HG02623 (cell line): ENCODE results near the gene HS1BP3.

ENCODE experiments used
- ATAC-seq: cut with Tn5 transposase; IDR thresholded peaks from one replicate; pipeline ENCODE4 v1.9.1; 2021; ENCODE audit warnings: moderate library complexity; ENCODE audit not compliant: unreplicated experiment

HS1BP3 gene, protein sequence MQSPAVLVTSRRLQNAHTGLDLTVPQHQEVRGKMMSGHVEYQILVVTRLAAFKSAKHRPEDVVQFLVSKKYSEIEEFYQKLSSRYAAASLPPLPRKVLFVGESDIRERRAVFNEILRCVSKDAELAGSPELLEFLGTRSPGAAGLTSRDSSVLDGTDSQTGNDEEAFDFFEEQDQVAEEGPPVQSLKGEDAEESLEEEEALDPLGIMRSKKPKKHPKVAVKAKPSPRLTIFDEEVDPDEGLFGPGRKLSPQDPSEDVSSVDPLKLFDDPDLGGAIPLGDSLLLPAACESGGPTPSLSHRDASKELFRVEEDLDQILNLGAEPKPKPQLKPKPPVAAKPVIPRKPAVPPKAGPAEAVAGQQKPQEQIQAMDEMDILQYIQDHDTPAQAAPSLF

DNA sequence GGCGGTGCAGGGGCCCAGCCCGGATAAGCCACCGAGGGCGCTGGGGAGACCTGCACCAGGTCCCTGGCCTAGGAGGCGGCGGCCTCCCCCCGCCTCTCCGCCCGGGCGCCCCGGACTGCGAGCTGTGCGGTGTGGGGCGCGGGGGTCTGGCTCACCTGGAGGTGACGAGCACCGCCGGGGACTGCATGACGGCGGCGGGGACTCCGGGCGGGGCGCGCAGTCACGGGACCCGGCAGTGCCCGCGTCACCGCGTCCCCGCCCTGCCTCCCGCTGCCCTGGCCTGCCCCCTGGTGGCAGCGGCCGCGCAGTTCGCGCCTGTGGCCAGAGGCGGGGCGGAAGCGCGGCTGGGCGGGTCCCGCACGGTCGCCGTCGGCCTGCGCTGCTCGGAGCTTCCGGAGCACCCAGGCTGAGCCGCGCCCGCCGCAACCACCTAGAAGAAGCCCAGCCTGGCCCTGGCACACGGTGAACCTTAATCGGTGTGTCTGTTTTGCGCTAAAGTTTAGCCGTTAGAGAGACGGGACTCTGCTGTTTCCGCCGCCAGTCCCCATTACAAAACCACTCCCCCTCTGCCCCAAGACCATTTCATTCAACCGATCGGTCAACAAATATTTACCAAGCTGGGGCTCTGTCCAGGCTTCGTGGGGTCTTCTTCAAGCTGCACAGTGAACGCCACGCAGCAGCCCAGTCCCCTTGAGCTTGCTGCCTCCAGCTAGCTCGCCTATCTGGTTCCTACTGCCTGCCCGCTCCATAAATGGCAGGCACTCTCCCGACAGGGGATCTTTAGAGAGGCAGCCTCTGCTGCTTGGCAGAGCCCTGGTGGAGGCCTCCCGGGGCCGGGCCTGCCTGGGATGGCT is at the start of gene HS1BP3:
HS1BP3 (minus strand) TSS at position 222 of the 854 bp plus-strand sequence; CDS start at position 187, 35 bp downstream.
- ATAC-seq, result peak; percentile 97

DNA sequence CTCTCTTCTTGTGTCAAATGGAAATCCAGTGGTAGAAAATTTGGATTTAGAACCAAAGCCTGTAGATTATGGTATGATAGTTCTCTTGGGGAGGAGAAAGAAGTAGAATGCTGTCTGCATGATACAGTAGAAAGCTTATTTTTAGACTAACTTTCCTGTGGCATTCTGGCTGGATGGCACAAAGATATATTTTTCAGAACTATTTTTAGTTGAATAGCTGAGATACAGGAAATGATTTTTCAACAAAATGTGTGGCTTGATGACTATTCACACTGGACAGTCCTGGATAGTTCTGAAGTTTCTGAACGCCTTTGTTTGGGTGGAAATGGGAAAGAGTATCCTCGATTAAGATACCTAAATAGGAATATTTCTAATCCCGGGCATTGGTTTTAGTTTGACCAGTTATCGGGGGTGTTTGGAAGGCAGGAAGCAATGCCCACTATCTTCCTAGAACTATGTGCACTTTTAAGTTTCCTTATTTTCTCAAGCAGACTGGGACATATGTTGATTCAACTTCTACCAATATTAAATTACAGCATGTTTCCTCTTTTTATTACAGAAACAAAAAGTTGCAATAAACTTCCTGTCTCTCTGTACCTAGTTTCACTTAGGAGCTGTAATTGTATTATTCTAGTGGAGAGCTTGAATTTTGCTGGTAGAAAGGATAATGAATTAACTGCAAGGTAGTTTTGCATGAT is 48.2 kb upstream of the HS1BP3 start:
- peak; percentile 50 for ATAC-seq

DNA sequence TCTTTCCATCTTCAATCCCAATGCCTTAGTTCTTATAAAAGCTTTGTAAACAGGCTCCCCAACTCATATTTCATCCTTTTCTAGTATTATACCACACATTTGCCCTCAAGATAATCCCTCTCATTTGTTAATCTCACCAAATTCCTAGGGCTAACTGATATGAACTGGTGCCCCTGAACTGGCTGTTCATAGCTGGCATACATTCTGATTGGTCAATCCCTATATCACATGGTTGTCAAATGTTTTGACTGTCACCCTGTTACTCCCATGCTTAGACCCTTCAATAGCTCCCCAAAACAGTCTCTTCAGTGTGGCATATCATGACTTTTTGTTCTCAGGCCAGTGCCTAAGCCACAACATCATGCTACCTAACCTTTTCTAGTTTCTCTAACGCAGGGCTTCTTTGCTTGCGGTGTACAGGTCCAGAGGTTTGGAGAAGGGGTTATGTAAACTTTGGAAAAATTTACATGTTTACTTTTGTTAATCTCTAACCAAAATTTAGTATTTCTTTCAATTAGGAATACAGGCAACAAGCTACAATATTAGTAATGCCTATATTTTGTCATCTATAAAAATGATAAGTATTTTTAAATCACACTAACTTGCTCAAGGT is 46.5 kb upstream of the HS1BP3 start:
- ATAC-seq, result no peak

DNA sequence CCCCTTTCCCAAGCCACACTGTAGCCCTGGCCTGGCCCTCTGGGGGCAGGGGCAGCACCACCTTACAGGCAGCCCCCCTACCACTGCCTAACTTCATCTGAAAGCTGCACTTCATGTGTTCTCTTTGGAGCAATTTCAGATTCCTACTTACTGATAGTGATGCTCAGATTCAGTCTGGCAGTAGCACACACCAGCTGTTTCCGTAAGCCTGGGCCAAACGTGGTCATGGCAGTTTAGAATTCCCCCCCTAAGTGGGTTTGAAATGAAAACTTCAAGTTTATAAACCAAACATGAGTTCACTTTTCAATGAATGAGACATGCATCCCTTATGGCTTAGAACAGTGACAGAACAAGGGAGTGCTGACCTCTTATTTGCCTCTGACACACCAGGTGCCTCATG is 45.5 kb upstream of the HS1BP3 start:
- no peak for ATAC-seq

DNA sequence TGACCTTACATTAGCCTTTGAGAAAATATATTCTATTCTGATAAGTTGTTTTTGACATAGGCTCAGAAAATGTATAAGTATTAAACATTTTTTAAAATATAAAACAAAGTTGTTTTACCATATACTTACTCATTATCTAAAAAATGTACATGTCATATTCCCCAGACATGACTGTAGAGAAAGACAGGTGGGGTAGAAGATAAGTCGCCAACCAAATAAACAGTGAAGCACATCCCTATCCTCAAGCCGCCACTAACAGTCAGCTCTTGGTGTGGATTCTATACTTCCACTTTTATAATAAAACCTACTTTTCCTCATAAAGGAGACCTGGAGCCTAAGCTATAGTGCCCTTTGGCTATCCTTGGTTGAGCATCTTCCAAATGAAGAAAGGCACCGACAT is 42.4 kb upstream of the HS1BP3 start:
- no peak for ATAC-seq

DNA sequence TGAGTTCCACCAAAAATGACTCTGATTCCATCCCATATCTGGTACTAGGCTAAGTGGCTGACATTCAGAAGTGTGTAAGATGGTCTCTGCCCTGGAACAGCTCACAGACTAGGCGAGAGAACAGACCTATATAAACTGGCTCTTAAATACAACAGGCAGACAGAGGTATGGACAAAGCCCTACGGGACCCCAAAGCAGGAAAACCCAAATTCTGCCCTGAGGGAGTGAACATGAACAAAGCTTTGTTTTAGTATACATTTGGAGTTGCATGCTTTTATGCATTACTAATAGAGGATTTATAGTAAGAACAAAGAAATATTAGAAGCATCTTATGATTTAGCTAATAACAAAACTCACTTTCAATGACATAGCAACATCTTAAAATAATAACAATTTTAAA is 41.2 kb upstream of the HS1BP3 start:
- ATAC-seq, result no peak

DNA sequence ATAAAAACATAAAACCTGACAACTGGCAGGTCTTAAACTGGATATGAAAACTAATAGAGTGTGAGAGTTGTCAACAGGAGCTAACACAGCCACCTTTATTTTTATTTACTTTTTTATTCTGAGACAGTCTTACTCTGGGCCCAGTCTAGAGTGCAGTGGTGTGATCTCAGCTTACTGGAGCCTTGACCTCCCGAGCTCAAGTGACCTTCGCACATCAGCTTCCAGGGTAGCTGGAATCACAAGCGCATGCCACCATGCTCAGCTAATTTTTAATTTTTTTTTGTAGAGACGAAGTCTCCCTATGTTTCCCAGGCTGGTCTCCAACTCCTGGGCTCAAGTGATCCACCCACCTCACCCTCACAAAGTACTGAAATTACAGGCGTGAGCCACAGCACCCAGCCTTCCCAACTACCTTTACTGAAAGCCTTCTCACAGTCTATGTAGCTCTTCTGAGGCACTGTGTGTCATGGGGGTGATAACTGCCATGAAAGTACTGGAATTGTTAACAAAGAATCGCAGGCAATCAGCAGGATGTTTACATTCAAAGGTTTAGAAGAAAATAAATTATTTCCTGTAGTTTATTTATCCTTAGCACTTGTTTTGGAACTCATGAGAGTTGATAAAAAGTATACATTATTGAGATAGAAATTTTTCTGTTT is 40.3 kb upstream of the HS1BP3 start:
- ATAC-seq, result no peak

DNA sequence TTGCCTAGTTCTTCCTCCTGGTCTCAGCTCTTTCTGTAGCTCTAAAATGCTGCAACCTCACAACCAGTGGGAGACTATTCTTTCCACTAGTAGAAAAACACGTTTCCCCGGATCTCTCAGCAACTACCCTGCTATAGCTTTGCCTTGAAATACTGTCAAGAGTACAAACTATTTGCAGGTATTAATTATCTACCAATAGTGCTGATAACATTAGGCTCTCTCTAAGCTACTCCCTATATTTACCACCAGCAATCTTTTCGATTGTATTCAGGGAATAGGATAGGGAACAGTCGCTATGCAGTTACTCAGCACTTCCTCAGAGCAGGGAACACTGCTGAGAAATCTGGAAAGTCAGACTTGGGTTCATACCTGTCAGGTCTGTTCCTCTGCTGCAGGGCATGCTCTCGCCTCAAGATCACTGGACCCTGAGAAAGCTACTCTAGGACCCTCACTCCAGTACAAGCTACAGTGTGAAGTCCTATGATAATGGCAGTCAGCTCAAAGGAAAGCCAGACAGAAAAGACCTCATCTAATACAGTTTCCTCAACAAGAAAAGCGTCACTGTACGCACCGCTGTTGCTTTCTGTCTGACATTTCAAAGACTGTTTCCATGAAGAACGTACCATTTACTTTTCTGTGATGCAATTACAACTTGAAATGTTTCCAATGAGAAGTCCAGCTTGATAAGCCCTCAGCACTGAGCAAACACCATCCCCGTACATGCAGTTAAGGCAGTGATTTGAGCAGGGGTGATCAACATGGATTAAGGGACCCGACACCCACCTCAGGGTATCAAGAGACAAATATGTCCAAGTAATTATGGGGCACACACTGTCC is 38.7 kb upstream of the HS1BP3 start:
- no peak for ATAC-seq

DNA sequence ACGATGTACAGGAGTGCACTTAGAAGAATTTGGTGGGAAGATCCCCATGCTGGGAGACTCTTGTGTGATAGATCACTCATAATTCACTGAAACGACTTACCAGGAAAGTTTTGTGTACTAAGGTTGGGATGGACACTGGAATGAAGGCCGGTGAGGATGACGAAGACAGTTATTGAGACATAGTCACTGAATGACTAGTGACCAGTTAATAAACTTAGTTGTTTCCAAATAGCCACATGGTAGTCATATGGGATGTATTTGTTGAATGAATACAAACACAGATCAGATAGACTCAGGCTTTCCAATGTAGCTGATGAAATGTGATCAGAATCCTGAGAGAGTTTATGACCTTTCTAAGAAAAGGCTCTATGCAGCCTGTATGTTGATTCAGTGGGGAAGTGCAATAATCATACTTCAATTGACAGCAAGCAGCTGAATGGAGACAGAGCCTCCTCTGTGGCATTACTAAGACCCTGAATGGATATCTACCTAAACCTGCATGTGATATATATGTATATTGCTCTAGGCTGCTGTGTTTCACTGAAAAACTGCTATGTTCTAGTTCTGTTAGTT is 36.4 kb upstream of the HS1BP3 start:
- ATAC-seq, result no peak

DNA sequence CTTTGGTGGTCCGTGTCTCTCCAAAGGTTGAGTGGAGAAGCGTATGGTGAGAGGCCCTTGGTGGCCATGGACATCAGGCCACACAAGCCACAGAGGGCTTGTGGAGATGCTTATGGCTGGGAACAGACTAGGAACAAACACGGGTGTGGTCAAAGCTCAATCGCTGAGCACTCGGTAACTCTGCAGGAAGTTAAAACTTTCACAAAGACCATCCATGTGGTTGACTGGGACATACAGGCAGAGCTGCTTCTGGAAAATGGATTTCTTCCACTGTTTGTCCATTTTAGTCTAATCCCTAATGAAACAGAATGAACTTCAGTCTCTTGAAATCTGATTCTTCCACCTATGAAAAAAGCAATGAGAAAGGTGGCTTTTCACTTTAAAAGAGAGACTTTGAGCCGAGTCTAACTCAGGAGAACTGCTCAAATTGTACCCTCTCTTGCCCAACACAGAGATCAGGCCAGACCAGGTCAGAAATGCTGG is 33.7 kb upstream of the HS1BP3 start:
- no peak for ATAC-seq

DNA sequence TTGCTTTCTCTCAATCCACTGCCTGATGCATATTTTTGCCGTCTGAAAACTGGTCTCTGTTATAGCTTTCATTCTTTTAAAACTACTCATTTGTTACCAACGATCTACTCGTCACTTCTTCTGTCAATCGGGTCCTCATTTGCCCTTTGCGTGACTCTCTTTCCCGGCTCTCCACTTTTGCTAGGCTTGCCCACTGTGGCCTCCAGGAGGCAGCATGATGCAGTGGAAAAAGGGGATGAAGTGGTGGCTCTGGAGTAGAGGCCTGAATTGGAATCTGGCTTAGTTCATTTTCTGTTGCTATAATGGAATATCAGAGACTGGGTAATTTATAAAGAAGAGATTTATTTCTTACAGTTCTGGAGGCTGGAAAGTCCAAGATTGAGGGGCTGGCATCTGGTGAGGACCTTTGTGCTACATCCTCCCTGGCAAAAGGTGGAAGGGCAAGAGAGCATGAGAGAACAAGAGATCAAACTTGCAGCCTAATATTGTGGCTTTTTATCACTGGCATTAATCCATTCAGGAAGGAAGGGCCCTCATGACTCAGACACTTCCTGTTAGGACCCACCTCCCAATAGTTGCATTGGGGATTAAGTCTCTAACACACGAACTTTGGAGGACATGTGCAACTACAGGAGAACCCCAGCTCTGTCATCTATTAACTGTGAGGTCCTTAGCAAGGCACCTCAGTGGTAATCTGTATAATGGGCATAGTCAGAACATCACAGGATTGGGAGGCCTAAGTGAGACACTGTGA is 31.4 kb upstream of the HS1BP3 start:
- no peak for ATAC-seq

DNA sequence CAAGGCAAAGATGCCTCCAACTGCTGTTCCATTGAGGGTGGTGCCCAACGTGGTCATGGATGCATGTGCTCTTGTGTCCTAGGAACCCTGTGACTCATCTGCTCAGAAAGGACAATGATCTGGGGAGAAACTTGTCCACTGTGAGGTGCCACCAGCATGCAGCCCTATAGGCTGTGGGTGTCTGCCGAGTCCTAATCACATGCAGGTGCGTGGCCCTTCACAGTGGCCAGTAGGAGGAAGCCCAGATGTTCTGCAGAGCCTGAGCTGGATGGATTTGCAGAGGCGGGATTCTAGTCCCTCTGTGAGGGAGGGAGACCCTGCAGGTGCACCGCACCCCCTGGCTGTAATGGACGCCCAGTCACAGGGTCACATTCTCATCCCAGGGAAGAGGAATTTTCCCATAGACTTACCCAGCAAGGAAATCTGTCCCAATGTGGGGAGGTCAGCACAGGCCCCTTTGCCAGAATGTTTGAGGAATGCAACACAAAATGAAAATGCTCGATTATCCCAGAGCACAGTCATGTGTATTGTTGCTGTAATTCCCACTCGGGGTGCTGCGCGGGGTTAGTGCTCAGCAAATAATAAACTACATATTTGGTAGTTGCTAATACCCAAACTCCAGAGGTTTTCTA is 30.0 kb upstream of the HS1BP3 start:
- ATAC-seq, result no peak

DNA sequence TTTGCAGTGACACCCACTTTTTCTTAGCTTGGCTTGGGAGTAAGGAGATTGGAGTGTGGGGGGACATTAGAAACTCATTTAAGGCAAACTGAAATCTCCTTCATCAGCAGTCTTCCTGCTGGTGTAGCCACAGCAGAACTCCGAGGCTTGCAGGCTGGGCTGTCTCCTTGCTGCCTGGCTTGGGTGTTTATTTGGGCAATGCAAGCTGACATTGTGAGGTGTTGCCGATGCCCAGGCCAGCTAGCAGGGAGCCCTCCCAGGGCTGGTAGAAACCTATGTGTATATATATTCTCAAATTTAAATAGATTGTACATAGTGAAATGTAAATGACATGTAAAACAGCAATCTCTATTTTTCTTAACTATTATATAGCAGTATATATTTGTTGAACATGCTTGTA is 27.9 kb upstream of the HS1BP3 start:
- ATAC-seq, result no peak

DNA sequence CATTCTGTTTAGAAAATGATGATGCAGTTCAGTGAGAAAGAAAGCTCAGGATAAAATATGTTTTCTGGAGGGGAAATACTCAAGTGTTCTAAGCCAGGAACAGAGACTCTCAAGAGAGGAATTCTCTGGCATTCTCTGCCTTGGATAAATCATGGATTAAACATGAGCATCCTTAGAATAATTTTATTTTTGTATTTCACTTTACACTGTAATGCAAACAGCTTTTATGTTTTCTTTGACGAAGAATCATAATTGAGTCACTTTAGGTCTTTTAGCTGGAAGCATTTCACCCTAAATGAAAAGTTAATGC is 27.1 kb upstream of the HS1BP3 start:
- no peak for ATAC-seq

DNA sequence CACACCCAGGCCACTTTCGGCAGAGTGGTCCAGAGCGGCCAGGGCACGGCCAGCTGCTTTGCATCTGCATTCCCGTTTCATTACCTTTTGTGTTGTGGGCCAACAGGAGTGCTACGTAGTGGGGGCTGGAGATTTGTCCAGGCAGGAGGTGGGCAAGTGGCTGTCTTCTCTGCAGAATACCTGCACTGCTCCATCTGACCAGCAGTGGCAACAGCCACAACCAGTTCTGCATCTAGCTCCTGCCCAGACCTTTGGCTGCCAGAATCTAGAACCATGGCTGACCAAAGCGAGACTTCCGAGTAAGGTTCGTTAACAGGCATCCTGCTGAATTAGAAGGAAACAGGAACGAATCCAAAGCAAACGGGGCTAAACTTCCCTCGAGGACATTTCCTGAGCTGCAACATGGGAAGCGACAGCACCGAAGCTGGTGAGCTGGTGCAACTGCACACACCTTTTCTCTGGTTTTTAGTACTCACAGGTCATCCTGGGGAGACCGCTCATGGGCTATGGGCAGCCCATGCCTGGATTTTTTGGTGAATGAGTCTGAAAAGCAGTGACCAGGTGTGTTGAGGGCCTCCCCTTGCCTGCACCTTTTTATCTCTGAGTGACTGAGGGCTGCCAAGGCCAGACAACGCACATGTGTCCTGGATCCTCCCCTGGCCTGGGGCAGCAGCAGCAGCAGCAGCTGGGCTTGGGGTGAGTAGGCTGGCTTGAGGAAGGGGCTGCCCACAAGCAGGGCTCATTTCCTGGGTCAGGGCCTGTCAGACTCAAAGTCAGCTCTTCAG is 26.6 kb upstream of the HS1BP3 start:
- peak; percentile 14 for ATAC-seq

DNA sequence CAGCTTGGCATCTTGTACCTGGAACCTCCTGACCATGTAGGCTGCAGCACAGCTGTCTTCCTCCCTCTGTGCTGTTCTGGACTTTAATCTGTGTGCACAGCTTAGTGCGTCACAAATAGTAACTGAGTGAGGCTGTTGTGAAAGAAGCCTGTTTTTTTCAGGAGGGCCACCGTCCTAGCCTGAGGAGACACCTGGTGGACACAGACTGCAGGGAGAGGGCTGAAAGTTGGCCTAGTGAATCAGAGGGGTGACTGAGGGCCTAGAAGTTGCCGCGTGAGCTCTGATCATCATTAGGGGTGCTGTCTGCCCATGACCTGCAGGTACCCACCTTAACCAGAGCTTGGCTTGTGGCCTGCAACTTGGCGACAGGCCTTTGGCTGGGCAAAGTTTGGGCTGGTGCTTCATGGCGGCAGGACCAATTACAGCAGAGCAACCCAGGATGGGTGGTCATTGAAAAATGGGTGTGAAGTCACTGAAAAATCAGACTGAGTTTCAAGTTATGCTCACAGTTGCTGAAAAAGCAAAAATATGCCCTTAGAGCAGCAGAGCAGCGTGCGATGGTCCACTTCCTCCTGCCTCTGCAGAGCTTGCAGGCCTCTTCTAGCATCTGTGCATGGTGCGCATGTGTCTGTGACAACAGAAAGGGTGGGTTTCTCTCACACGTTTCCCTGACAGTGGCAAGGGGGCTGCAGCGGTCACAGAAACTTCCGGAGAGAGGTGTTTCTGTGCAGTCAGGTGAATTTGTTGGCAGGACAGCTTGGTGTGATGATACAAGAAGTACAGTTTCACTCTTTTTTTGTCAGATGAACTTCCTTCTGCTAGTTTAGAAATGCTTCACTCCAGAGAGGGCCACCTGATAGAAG is 25.7 kb upstream of the HS1BP3 start:
- ATAC-seq, result peak; percentile 76
